HepG2 (cell line): ENCODE results near the gene BEAN1. TPM values are rescaled to one million over a fixed set of nuclear protein-coding genes. Genes with fewer than 3 reads are reported as not detected.
A peak's percentile ranks its signal among the peaks of the same experiment; 100 is the strongest.

Source experiments
- ATAC-seq: fragments of 200-7000 bp; cut with Tn5 transposase; 3 replicates; pipeline ENCODE4 v1.9.1; 2020; ENCODE audit warnings: mild to moderate bottlenecking, moderate library complexity
- BruUV-seq: library from RNA; stranded (reverse); fragments of 400-500 nt; replicated peaks from 2 replicates; lab custom pipeline; 2021; lab: Mats Ljungman, UMichigan
- CTCF ChIA-PET: fragments of 300-600 bp; formaldehyde crosslinking; extraction: SDS; loops from one replicate; lab custom pipeline; 2021; ENCODE audit warnings: low total read pairs, inconsistent platforms, low intra/inter-chr PET ratio; lab: Yijun Ruan, JAX
- POLR2A ChIA-PET: fragments of 350-600 bp; sonication (Branson Sonifier 250); formaldehyde crosslinking; loops from one replicate; lab custom pipeline; 2020; ENCODE audit warnings: antibody characterized with exemption, inconsistent platforms; lab: Yijun Ruan, JAX
- DNase-seq: peaks from one replicate; pipeline ENCODE4 v3.0.0-alpha.2; 2015; ENCODE audit warnings: low spot score
- FAIRE-seq: peaks from 3 replicates; lab custom pipeline; 2011; peaks lifted over from hg19 to GRCh38; lab: Jason Lieb, UNC
- H2AFZ ChIP-seq: one replicate; pipeline ENCODE4 v1.6.1; 2011; ENCODE audit warnings: low read length, inconsistent platforms
- H3K27ac ChIP-seq: fragments of 300-600 bp; 3 replicates; pipeline ENCODE4 v1.8.0; 2011; ENCODE audit warnings: mixed run types, mild to moderate bottlenecking, mixed read lengths, low read length, inconsistent platforms; ENCODE audit not compliant: insufficient read depth; ENCODE audit errors: extremely low read length
- H3K27me3 ChIP-seq, 2 experiments: fragments of 200-600 bp in 1 of 2; 2 replicates in 1 of 2; 3 replicates in 1 of 2; pipeline versions ENCODE4 v1.6.0 to v1.8.0; 2011; ENCODE audit warnings: low read length in 2 of 2, mild to moderate bottlenecking in 2 of 2, moderate library complexity in 2 of 2, inconsistent platforms in 1 of 2; ENCODE audit not compliant: insufficient read depth in 2 of 2, control insufficient read depth in 1 of 2
- H3K36me3 ChIP-seq, 2 experiments: fragments of 200-600 bp in 1 of 2; replicated peaks in 1 of 2; 2 replicates in 1 of 2; 3 replicates in 1 of 2; pipeline versions ENCODE4 v1.5.1 to v1.8.0; 2011; ENCODE audit warnings: low read length in 2 of 2, inconsistent platforms in 1 of 2; ENCODE audit not compliant: insufficient read depth in 2 of 2, control insufficient read depth in 1 of 2
- H3K4me1 ChIP-seq: 2 replicates; pipeline ENCODE4 v1.5.1; 2012; ENCODE audit warnings: low read length, inconsistent platforms; ENCODE audit not compliant: insufficient read depth
- H3K4me2 ChIP-seq: 2 replicates; pipeline ENCODE4 v1.6.0; 2011; ENCODE audit warnings: low read depth, low read length, inconsistent platforms
- H3K4me3 ChIP-seq, 3 experiments: fragments of 200-600 bp in 1 of 3; sonication (generic), shearing (Covaris generic) in 1 of 3; replicated peaks in 1 of 3; 2 replicates each; pipeline ENCODE4 v1.5.1; 2011 to 2016; ENCODE audit warnings: low read length in 3 of 3, inconsistent platforms in 2 of 3, low read depth in 2 of 3, mild to moderate bottlenecking in 2 of 3, control low read depth in 1 of 3, mixed read lengths in 1 of 3; ENCODE audit not compliant: insufficient read depth in 1 of 3
- H3K79me2 ChIP-seq: one replicate; pipeline ENCODE4 v1.6.1; 2011; ENCODE audit warnings: low read length, inconsistent platforms; ENCODE audit not compliant: insufficient read depth
- H3K9ac ChIP-seq: 2 replicates; pipeline ENCODE4 v1.6.0; 2011; ENCODE audit warnings: mild to moderate bottlenecking, low read depth, low read length, inconsistent platforms; ENCODE audit not compliant: insufficient read depth
- H3K9me3 ChIP-seq: 2 replicates; pipeline ENCODE4 v1.5.1; 2012; ENCODE audit warnings: mild to moderate bottlenecking, low read length
- H4K20me1 ChIP-seq: 2 replicates; pipeline ENCODE4 v1.6.0; 2011; ENCODE audit warnings: inconsistent platforms, mild to moderate bottlenecking, low read length, moderate library complexity; ENCODE audit not compliant: insufficient read depth
- CENPBD1 ChIP-seq: sonication (generic); formaldehyde crosslinking; IDR thresholded peaks from 2 replicates; pipeline ENCODE4 v1.8.0; 2022; ENCODE audit warnings: missing genetic modification reagents, low read depth, mild to moderate bottlenecking, borderline replicate concordance
- HMGXB3 ChIP-seq: sonication (generic); formaldehyde crosslinking; IDR thresholded peaks from 2 replicates; pipeline ENCODE4 v1.4.0; 2020; ENCODE audit warnings: missing genetic modification reagents, borderline replicate concordance
- MYNN ChIP-seq: sonication (generic); formaldehyde crosslinking; IDR thresholded peaks from 2 replicates; pipeline ENCODE4 v1.4.0; 2020; ENCODE audit warnings: mild to moderate bottlenecking, low read depth, missing genetic modification reagents
- NR2F6 ChIP-seq, 2 experiments: IDR thresholded peaks; 2 replicates each; pipeline ENCODE4 v1.6.1; 2016; ENCODE audit warnings: antibody characterized with exemption in 1 of 2, mild to moderate bottlenecking in 1 of 2
- NRL ChIP-seq: sonication (generic); formaldehyde crosslinking; IDR thresholded peaks from 2 replicates; pipeline ENCODE4 v1.5.0; 2020; ENCODE audit warnings: missing genetic modification reagents, mild to moderate bottlenecking, moderate library complexity, borderline replicate concordance
- RXRB ChIP-seq: IDR thresholded peaks from 2 replicates; pipeline ENCODE4 v1.6.1; 2016; ENCODE audit warnings: borderline replicate concordance, missing genetic modification reagents, missing compliant biosample characterization
- TGIF2 ChIP-seq: IDR thresholded peaks from 2 replicates; pipeline ENCODE4 v1.6.1; 2016; ENCODE audit warnings: control low read depth, missing compliant biosample characterization
- THRA ChIP-seq: sonication (generic); formaldehyde crosslinking; IDR thresholded peaks from 2 replicates; pipeline ENCODE4 v1.4.0; 2020; ENCODE audit warnings: missing genetic modification reagents, borderline replicate concordance
- TP53 ChIP-seq: sonication (generic); formaldehyde crosslinking; conservative IDR thresholded peaks from 2 replicates; pipeline ENCODE4 v1.4.0; 2020; ENCODE audit warnings: missing genetic modification reagents
- YEATS4 ChIP-seq: sonication (generic); formaldehyde crosslinking; IDR thresholded peaks from 2 replicates; pipeline ENCODE4 v1.4.0; 2020; ENCODE audit warnings: missing genetic modification reagents, borderline replicate concordance
- ZMAT3 ChIP-seq: sonication (generic); formaldehyde crosslinking; conservative IDR thresholded peaks from 2 replicates; pipeline ENCODE4 v1.7.0; 2021; ENCODE audit warnings: missing genetic modification reagents
- ZNF292 ChIP-seq: sonication (generic); formaldehyde crosslinking; IDR thresholded peaks from 2 replicates; pipeline ENCODE4 v1.8.1; 2022; ENCODE audit warnings: mild to moderate bottlenecking, low read depth, missing genetic modification reagents, borderline replicate concordance
- ZNF33A ChIP-seq: sonication (generic); formaldehyde crosslinking; IDR thresholded peaks from 2 replicates; pipeline ENCODE4 v1.5.1; 2020; ENCODE audit warnings: missing genetic modification reagents, mild to moderate bottlenecking, moderate library complexity, borderline replicate concordance
- ZNF350 ChIP-seq: sonication (generic); formaldehyde crosslinking; IDR thresholded peaks from 2 replicates; pipeline ENCODE4 v1.4.0; 2020; ENCODE audit warnings: mild to moderate bottlenecking, low read depth, missing genetic modification reagents, borderline replicate concordance
- ZNF44 ChIP-seq: sonication (generic); formaldehyde crosslinking; IDR thresholded peaks from 2 replicates; pipeline ENCODE4 v1.5.1; 2020; ENCODE audit warnings: mild to moderate bottlenecking, missing genetic modification reagents
- WGBS: methylation state at CpG from one replicate; pipeline ENCODE4 v1.1.6; 2017; ENCODE audit warnings: low lambda C conversion rate; 5-methylcytosine and 5-hydroxymethylcytosine counted together
- in situ Hi-C: cut with HindIII; loops from 2 replicates; pipeline ENCODE4 v1.10.0; 2017; ENCODE audit warnings: low pct_unique_long_range_greater_than_20kb; ENCODE audit not compliant: extremely low pct_ligation_motif_present
- intact Hi-C: fragments of 100-400 bp; cut with micrococcal nuclease; formaldehyde crosslinking; loops from one replicate; pipeline ENCODE4 v1.10.0; 2022; ENCODE audit not compliant: unreplicated experiment
- polyA plus RNA-seq, 8 experiments: library from polyadenylated mRNA; depleted of rRNA in 3 of 8; stranded (reverse) in 7 of 8; unstranded in 1 of 8; fragments of >200 nt; fragmentation: Illumina TruSeq in 4 of 8; extraction: Trizol in 4 of 8; gene quantifications; 2 replicates each; pipeline versions ENCODE4 v1.2.1 to v1.2.3, GENCODE V29; 2011 to 2016; ENCODE audit warnings: low read depth in 4 of 8, missing spikeins in 1 of 8, mixed read lengths in 1 of 8; ENCODE audit not compliant: insufficient read depth in 1 of 8
- total RNA-seq, 5 experiments: library from RNA; depleted of rRNA; stranded (reverse); fragments of >200 nt; fragmentation: Illumina TruSeq; extraction: Trizol; gene quantifications; 2 replicates each; pipeline ENCODE4 v1.2.3, GENCODE V29; 2016; ENCODE audit warnings: low read depth in 1 of 5

Gene BEAN1
- total and polyA plus RNA-seq, 2 of the 13 experiments (the other 11 are each of a cell fraction or from before 2014, with no cell fraction given) = 0.53 to 1.4 TPM

GRCh38 chr16:66403531-66404145, 23.5 kb upstream of the BEAN1 start:
- no peaks in the 10 kb centered on the region for H3K36me3 ChIP-seq
- no peak overlapping the region for H3K4me3 ChIP-seq
- no peaks in the 10 kb centered on the region for H3K9me3 ChIP-seq
- ChIA-PET POLR2A (no interaction called here), CTCF (interaction anchor here (6.5 kb wide), 1 partner anchor 78 kb away, joined by 121 read pairs; no protein-coding TSS in a partner anchor)
- in situ Hi-C loops = loop anchor here (25.0 kb wide), 1 partner anchor 459 kb away; no protein-coding TSS in a partner anchor
- WGBS = 31% methylated on average over 5 of the region's 5 CpGs
- H4K20me1 ChIP-seq = no peaks in the 10 kb centered on the region
- H3K9ac ChIP-seq = no peak overlapping the region
- BruUV-seq = no TSS peak
- H3K27ac ChIP-seq = no peak overlapping the region
- ATAC-seq (no peak), DNase-seq (no peak), FAIRE-seq (no peak)
- no peaks in the 10 kb centered on the region for H3K79me2 ChIP-seq
- no peak overlapping the region for H2AFZ ChIP-seq
- TF ChIP-seq ZNF33A (CRISPR knock-in tag) = no peak
- TF ChIP-seq TGIF2 = no peak
- no peak for TF ChIP-seq YEATS4 (CRISPR knock-in tag)
- TF ChIP-seq ZNF44 (CRISPR knock-in tag) = no peak
- TF ChIP-seq CENPBD1 (CRISPR knock-in tag) = no peak
- 0 out of 2 replicates have a peak, but pooled peaks have one; percentile 30 for TF ChIP-seq ZMAT3 (CRISPR knock-in tag)
- TF ChIP-seq MYNN (CRISPR knock-in tag) = no peak
- 0 out of 2 replicates have a peak, but pooled peaks have one; percentile 11 for TF ChIP-seq NR2F6 (IDR thresholded peaks at IDR 0.05)
- no peak for TF ChIP-seq NR2F6 (CRISPR knock-in tag; IDR thresholded peaks at IDR 0.05)
- peak; percentile 54; the same call in 1 of the 2 replicates for TF ChIP-seq NRL (CRISPR knock-in tag)
- TF ChIP-seq ZNF292 = no peak
- TF ChIP-seq ZNF350 (CRISPR knock-in tag) = 0 out of 2 replicates have a peak, but pooled peaks have one; percentile 33
- TF ChIP-seq RXRB (CRISPR knock-in tag) = peak; percentile 48; the same call in 1 of the 2 replicates
- no peak for TF ChIP-seq TP53
- peak; percentile 48; the same call in 1 of the 2 replicates for TF ChIP-seq THRA
- no peak for TF ChIP-seq HMGXB3 (CRISPR knock-in tag)
- intact Hi-C loops = no loop called here
- peaks cover 32% of the 10 kb centered on the region for H3K4me1 ChIP-seq
- peak overlapping the region; percentile 36; the same call in 1 of the 2 replicates for H3K4me2 ChIP-seq
- H3K27me3 ChIP-seq = no peaks in the 10 kb centered on the region
